Testis (tissue), 3 donors: ENCODE data around the gene TTC36. TPM values are rescaled to one million over a fixed set of nuclear protein-coding genes. Genes with fewer than 3 reads are reported as not detected.
A peak's percentile ranks its signal among the peaks of the same experiment; 100 is the strongest.
"Not testable (repeated sequence)": the region's sequence is repeated elsewhere in the genome, so short reads cannot be mapped to it uniquely, and the experiment has no call there.

Experiments
- DNase-seq: peaks from one replicate; pipeline ENCODE4 v3.0.0-alpha.2; 2019
- H3K27ac ChIP-seq, 2 donors: fragments of 200-600 bp; sonication (generic); one replicate each; pipeline ENCODE4 v1.5.1; 2019
- H3K27me3 ChIP-seq: fragments of 200-600 bp; sonication (generic); one replicate; pipeline ENCODE4 v1.5.1; 2019
- H3K36me3 ChIP-seq: fragments of 200-600 bp; sonication (generic); one replicate; pipeline ENCODE4 v1.5.1; 2017; ENCODE audit warnings: low read depth; ENCODE audit errors: missing control alignments
- H3K4me1 ChIP-seq: fragments of 200-600 bp; sonication (generic); one replicate; pipeline ENCODE4 v1.5.1; 2019
- H3K4me3 ChIP-seq, 2 donors: fragments of 200-600 bp; sonication (generic); one replicate each; pipeline ENCODE4 v1.5.1; 2017 to 2019
- H3K9me3 ChIP-seq: fragments of 200-600 bp; sonication (generic); one replicate; pipeline ENCODE4 v1.5.1; 2017
- POLR2A ChIP-seq: fragments of 450-650 bp; IDR thresholded peaks from one replicate; pipeline ENCODE4 v1.6.1; 2017; ENCODE audit warnings: antibody characterized with exemption, mild to moderate bottlenecking, moderate library complexity
- WGBS, 2 donors: methylation state at CpG; one replicate each; pipeline ENCODE4 v1.1.5; 2018; 5-methylcytosine and 5-hydroxymethylcytosine counted together
- intact Hi-C: fragments of 100-400 bp; cut with DNase I; formaldehyde crosslinking; loops from one replicate; pipeline ENCODE4 v1.15.1; 2023; ENCODE audit warnings: low total_unique reads
- polyA plus RNA-seq: library from polyadenylated mRNA; stranded (reverse); fragments of 350-450 nt; fragmentation: Illumina TruSeq; extraction: RNeasy Lipid Tissue Mini Kit (QIAGEN cat#74804); gene quantifications from one replicate; pipeline ENCODE4 v1.2.3, GENCODE V29; 2014; ENCODE audit warnings: low read depth, low replicate concordance; ENCODE audit not compliant: insufficient read depth
- total RNA-seq, 2 donors: library from RNA; depleted of rRNA; stranded (reverse); fragments of >200 nt; gene quantifications; one replicate each; pipeline ENCODE4 v1.2.3, GENCODE V29; 2016
- TF ChIP-seq, protein P1 (sequence below), 3 experiments: fragments of 450-650 bp in 2 of 3; fragments of 200-600 bp in 1 of 3; sonication (generic) in 1 of 3; IDR thresholded peaks; one replicate each; pipeline ENCODE4 v1.5.1; 2016 to 2019; ENCODE audit warnings: antibody characterized with exemption in 3 of 3, mild to moderate bottlenecking in 2 of 3, moderate library complexity in 1 of 3

Gene TTC36
- total and polyA plus RNA-seq, 3 donors from 2014 or later, result 4.9 to 5.7 TPM; not detected in 1

DNA sequence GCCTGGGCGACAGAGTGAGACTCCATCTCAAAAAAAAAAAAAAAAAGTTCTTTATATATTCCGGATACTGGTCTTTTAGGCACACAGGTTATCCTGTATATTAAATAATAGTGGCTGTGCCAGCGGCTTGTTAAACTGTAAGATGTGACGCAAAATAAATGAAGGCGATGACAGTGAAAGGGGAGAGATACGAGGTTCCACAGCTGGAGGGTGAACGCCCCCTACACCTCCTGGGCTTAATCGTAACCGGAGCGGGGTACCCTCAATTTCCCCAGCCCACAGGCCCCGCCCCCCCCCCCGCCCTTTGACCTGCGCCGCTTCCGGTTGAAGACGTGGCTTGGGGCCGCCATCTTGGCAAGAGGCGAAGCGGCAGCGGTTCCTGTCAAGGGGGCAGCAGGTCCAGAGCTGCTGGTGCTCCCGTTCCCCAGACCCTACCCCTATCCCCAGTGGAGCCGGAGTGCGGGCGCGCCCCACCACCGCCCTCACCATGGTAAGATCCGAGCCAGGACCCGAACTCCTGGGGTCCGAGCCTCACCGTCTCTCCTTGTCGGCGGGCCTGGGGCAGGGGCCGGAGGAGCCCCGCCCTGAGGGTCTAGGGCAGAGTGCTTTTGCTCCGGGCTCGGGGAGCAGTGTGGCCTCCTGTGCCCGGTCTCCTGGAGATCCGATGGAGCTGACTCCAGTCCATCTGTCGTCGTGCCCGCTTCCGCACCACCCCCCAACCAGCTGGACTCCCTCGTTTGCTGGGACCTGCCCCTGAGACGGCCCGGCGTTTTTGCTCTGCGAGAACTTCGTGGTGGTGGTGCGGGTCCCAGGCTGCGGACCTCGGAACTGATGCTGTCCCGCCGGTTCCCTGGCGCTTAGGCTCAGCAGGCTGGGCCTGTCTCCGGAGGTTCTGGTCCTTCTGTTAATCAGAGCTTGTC lies 45.0 kb downstream of the TTC36 start, which contains the start of gene ARCN1:
ARCN1 (plus strand) TSS at position 349 of the 920 bp plus-strand sequence; CDS start at position 488, 139 bp downstream.
- intact Hi-C loops, result no loop called here
- 0 to 1% methylated on average over 14 to 46 of the region's 55 CpGs for WGBS, 2 donors
- peaks cover 9% of the 10 kb centered on the region for H3K4me1 ChIP-seq
- peak within 1 kb of the TSS; percentile 88 to 98 for H3K4me3 ChIP-seq
- peak within 1 kb of the TSS; percentile 96 to 99 for H3K27ac ChIP-seq
- TF ChIP-seq POLR2A, result no peak
- TF ChIP-seq, protein P1, sequence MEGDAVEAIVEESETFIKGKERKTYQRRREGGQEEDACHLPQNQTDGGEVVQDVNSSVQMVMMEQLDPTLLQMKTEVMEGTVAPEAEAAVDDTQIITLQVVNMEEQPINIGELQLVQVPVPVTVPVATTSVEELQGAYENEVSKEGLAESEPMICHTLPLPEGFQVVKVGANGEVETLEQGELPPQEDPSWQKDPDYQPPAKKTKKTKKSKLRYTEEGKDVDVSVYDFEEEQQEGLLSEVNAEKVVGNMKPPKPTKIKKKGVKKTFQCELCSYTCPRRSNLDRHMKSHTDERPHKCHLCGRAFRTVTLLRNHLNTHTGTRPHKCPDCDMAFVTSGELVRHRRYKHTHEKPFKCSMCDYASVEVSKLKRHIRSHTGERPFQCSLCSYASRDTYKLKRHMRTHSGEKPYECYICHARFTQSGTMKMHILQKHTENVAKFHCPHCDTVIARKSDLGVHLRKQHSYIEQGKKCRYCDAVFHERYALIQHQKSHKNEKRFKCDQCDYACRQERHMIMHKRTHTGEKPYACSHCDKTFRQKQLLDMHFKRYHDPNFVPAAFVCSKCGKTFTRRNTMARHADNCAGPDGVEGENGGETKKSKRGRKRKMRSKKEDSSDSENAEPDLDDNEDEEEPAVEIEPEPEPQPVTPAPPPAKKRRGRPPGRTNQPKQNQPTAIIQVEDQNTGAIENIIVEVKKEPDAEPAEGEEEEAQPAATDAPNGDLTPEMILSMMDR (IDR thresholded peaks at IDR 0.05), result no peak
- H3K9me3 ChIP-seq, result no peaks in the 10 kb centered on the region
- peak; percentile 87 for DNase-seq
- H3K27me3 ChIP-seq, result no peaks in the 10 kb centered on the region
- H3K36me3 ChIP-seq, result no peaks in the 10 kb centered on the region

DNA sequence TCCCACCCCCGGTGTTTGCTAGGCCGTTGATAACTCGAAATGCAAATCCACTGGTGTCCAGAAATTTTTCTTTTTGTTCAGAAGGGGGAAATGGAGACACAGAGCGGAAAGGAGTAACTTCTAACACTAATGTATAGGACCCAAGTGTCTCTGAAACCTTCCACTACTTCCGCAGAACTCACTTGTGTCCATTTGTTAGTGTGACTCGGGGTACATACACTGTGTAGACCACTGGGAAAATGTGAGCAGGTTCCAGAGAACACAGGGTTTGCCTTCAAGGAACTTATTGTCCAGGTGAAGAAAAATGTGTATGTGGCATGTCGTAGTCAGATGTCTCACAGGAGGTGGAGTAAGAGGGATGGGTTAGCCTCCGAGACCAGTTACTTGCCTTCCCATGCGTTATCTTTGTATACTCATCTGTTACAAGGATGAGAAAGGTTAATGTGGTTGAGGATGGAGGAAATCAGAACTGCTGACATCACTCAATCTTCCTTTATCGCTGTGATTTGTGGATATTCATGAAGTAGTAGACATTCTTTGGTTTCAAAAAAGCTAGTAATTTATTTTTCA lies 45.8 kb downstream of the TTC36 start:
- 0 to 1% methylated on average over 10 of the region's 10 CpGs for WGBS, 2 donors
- Histone ChIP-seq H3K4me3 (peak overlapping the region; percentile 88 to 98), H3K36me3 (no peaks in the 10 kb centered on the region), H3K27ac (peak overlapping the region; percentile 96 to 99), H3K4me1 (peaks cover 9% of the 10 kb centered on the region), H3K9me3 (no peaks in the 10 kb centered on the region), H3K27me3 (no peaks in the 10 kb centered on the region)
- TF ChIP-seq POLR2A, result no peak
- TF ChIP-seq, protein P1 (IDR thresholded peaks at IDR 0.05), result no peak
- no peak for DNase-seq
- intact Hi-C loops, result no loop called here

DNA sequence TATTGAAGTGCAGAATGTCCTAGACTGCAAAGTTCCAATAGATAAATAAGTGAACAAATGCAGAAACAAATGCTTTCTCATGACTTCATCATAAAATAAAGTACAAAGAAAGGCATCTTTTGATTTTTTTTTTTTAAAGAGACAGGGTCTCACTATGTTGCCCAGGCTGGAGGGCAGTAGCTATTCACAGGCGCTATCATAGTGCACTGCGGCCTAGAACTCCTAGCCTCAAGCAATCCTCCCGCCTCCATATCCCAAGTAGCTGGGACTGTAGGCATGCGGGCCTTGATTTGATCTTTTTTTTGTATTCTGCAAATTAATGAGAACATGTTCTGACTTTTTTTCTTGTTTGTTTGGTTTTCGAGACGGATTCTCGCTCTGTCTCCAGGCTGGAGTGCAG lies 47.4 kb downstream of the TTC36 start:
- no peaks in the 10 kb centered on the region for H3K27me3 ChIP-seq
- no peaks in the 10 kb centered on the region for H3K9me3 ChIP-seq
- intact Hi-C loops, result no loop called here
- H3K4me3 ChIP-seq, result no peak overlapping the region
- H3K36me3 ChIP-seq, result no peaks in the 10 kb centered on the region
- no peak for DNase-seq
- no peak overlapping the region for H3K27ac ChIP-seq
- 64 to 71% methylated on average over 7 of the region's 7 CpGs for WGBS, 2 donors
- no peak for TF ChIP-seq POLR2A
- TF ChIP-seq, protein P1 (IDR thresholded peaks at IDR 0.05), result no peak
- H3K4me1 ChIP-seq, result peaks cover 9% of the 10 kb centered on the region

DNA sequence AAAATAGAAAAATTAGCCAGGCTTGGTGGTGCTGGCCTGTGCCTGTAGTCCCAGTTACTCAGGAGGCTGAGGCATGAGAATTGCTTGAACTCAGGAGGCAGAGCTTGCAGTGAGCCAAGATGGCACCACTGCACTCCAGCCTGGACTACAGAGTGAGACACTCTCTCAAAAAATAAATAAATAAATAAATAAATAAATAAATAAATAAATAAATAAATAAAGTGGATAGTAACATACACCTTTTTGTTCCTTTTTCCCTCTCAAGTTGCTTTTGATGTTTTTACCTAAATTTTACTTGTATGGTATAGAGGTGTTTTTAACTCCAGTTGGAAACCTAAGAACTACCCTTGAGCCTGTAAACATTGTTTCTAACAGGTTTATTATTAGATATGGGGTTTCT lies 50.7 kb downstream of the TTC36 start:
- H3K27ac ChIP-seq, DNase-seq, intact Hi-C loops: not testable (repeated sequence)

More for the DNA sequence above, 50.7 kb downstream of the TTC36 start:
- not testable (repeated sequence) for H3K27me3 ChIP-seq, H3K9me3 ChIP-seq, H3K4me3 ChIP-seq, H3K36me3 ChIP-seq, H3K4me1 ChIP-seq

Other genes with a start within 250 kb of the TTC36 start
- under 1 TPM in 1 of 2 donors, not detected in 1; 0.50 TPM for gene CD3E, start 222.7 kb upstream of the TTC36 start, total RNA-seq
- gene CD3E, start 222.7 kb upstream of the TTC36 start, polyA plus RNA-seq, result 6.1 TPM
- gene CD3D, start 184.8 kb upstream of the TTC36 start, total RNA-seq, result 1 to 10 TPM in 1 of 2 donors, not detected in 1; 1.8 TPM
- 7.2 TPM for gene CD3D, start 184.8 kb upstream of the TTC36 start, polyA plus RNA-seq
- gene CD3G, start 183.1 kb upstream of the TTC36 start, total RNA-seq, result under 1 TPM; 0.08 to 0.99 TPM
- gene CD3G, start 183.1 kb upstream of the TTC36 start, polyA plus RNA-seq, result 0.88 TPM
- gene UBE4A, start 167.9 kb upstream of the TTC36 start, total RNA-seq, result 10 to 100 TPM; 54.8 to 58.4 TPM
- 36.6 TPM for gene UBE4A, start 167.9 kb upstream of the TTC36 start, polyA plus RNA-seq
- 10 to 100 TPM; 35.9 to 40.0 TPM for gene ATP5MG, start 125.9 kb upstream of the TTC36 start, total RNA-seq
- gene ATP5MG, start 125.9 kb upstream of the TTC36 start, polyA plus RNA-seq, result 193 TPM
- gene KMT2A, start 91.0 kb upstream of the TTC36 start, total RNA-seq, result 100 to 1,000 TPM; 106 to 107 TPM
- 22.7 TPM for gene KMT2A, start 91.0 kb upstream of the TTC36 start, polyA plus RNA-seq
- 10 to 100 TPM; 33.1 to 46.8 TPM for gene TMEM25, start 3.7 kb downstream of the TTC36 start, total RNA-seq
- 16.4 TPM for gene TMEM25, start 3.7 kb downstream of the TTC36 start, polyA plus RNA-seq
- gene IFT46, start 38.5 kb downstream of the TTC36 start, total RNA-seq, result 10 to 100 TPM; 47.7 to 59.4 TPM
- 65.0 TPM for gene IFT46, start 38.5 kb downstream of the TTC36 start, polyA plus RNA-seq
- gene ARCN1, start 44.9 kb downstream of the TTC36 start, total RNA-seq, result 100 to 1,000 TPM; 107 TPM
- gene ARCN1, start 44.9 kb downstream of the TTC36 start, polyA plus RNA-seq, result 128 TPM
- gene PHLDB1, start 80.1 kb downstream of the TTC36 start, total RNA-seq, result 100 to 1,000 TPM in 1 of 2 donors, 10 to 100 TPM in 1; 95.9 to 102 TPM
- 51.1 TPM for gene PHLDB1, start 80.1 kb downstream of the TTC36 start, polyA plus RNA-seq
- gene TREH, start 152.2 kb downstream of the TTC36 start, total RNA-seq, result 1 to 10 TPM in 1 of 2 donors, under 1 TPM in 1; 0.62 to 1.7 TPM
- 4.0 TPM for gene TREH, start 152.2 kb downstream of the TTC36 start, polyA plus RNA-seq